IMR-90 (cell line): Measurements from ENCODE around the gene NKG7. TPM values are rescaled to one million over a fixed set of nuclear protein-coding genes. Genes with fewer than 3 reads are reported as not detected.

ENCODE experiments used
- ATAC-seq: fragments of 200-7000 bp; cut with Tn5 transposase; 2 replicates; pipeline ENCODE4 v1.9.1; 2020; ENCODE audit warnings: low read depth, mild to moderate bottlenecking, moderate library complexity
- BruUV-seq: library from RNA; stranded (reverse); fragments of 400-500 nt; replicated peaks from 2 replicates; lab custom pipeline; 2021; lab: Mats Ljungman, UMichigan
- CTCF ChIA-PET: fragments of 300-600 bp; formaldehyde crosslinking; extraction: SDS; loops from one replicate; lab custom pipeline; 2021; ENCODE audit warnings: antibody characterized with exemption; lab: Yijun Ruan, JAX
- POLR2A ChIA-PET: fragments of 300-600 bp; sonication (Branson Sonifier 250); formaldehyde crosslinking; loops from one replicate; lab custom pipeline; 2022; ENCODE audit warnings: antibody characterized with exemption; ENCODE audit not compliant: unreplicated experiment; lab: Charles Lee
- DNase-seq: peaks from one replicate; pipeline ENCODE4 v3.0.0; 2013
- H2AFZ ChIP-seq: replicated peaks from 2 replicates; pipeline ENCODE3; 2013; ENCODE audit warnings: low read length, mild to moderate bottlenecking; ENCODE audit not compliant: poor library complexity
- H2AK5ac ChIP-seq: 2 replicates; pipeline ENCODE4 v1.6.1; 2013; ENCODE audit warnings: low read depth, low read length, inconsistent platforms
- H2AK9ac ChIP-seq: replicated peaks from 2 replicates; pipeline ENCODE3; 2013; ENCODE audit warnings: mild to moderate bottlenecking, low read depth, low read length, moderate library complexity; ENCODE audit not compliant: poor library complexity
- H2BK120ac ChIP-seq: 2 replicates; pipeline ENCODE4 v1.6.1; 2013; ENCODE audit warnings: low read depth, low read length, inconsistent platforms
- H2BK15ac ChIP-seq: 3 replicates; pipeline ENCODE4 v1.6.1; 2013; ENCODE audit warnings: low read depth, low read length, inconsistent platforms
- H2BK20ac ChIP-seq: 2 replicates; pipeline ENCODE4 v1.6.1; 2013; ENCODE audit warnings: low read depth, mild to moderate bottlenecking, inconsistent platforms, low read length, moderate library complexity
- H2BK5ac ChIP-seq: 2 replicates; pipeline ENCODE4 v1.6.1; 2013; ENCODE audit warnings: mild to moderate bottlenecking, low read depth, low read length, inconsistent platforms; ENCODE audit not compliant: poor library complexity, severe bottlenecking
- H3K14ac ChIP-seq: replicated peaks from 2 replicates; pipeline ENCODE4 v1.6.1; 2013; ENCODE audit warnings: low read depth, low read length, inconsistent platforms
- H3K18ac ChIP-seq: 2 replicates; pipeline ENCODE4 v1.6.1; 2013; ENCODE audit warnings: low read depth, low read length, control low read depth
- H3K23ac ChIP-seq: 2 replicates; pipeline ENCODE4 v1.6.1; 2013; ENCODE audit warnings: low read depth, low read length, inconsistent platforms
- H3K27ac ChIP-seq: 2 replicates; pipeline ENCODE4 v1.5.1; 2013; ENCODE audit warnings: mild to moderate bottlenecking, control low read depth, low read length; ENCODE audit not compliant: insufficient read depth
- H3K27me3 ChIP-seq: 2 replicates; pipeline ENCODE4 v1.6.1; 2013; ENCODE audit warnings: low read length; ENCODE audit not compliant: control insufficient read depth, insufficient read depth
- H3K36me3 ChIP-seq: 2 replicates; pipeline ENCODE4 v1.6.1; 2013; ENCODE audit warnings: low read length, mixed read lengths; ENCODE audit not compliant: control insufficient read depth, insufficient read depth
- H3K4ac ChIP-seq: 2 replicates; pipeline ENCODE4 v1.6.1; 2013; ENCODE audit warnings: low read depth, low read length, inconsistent platforms
- H3K4me1 ChIP-seq: 2 replicates; pipeline ENCODE4 v1.6.1; 2013; ENCODE audit warnings: low read length, mixed read lengths; ENCODE audit not compliant: control insufficient read depth, insufficient read depth
- H3K4me2 ChIP-seq: 2 replicates; pipeline ENCODE4 v1.6.1; 2013; ENCODE audit warnings: low read depth, mild to moderate bottlenecking, control low read depth, low read length, moderate library complexity
- H3K4me3 ChIP-seq: 2 replicates; pipeline ENCODE4 v1.5.1; 2013; ENCODE audit warnings: low read depth, mild to moderate bottlenecking, control low read depth, low read length, moderate library complexity; ENCODE audit not compliant: insufficient read depth
- H3K56ac ChIP-seq: 2 replicates; pipeline ENCODE4 v1.6.1; 2013; ENCODE audit warnings: low read length, inconsistent platforms; ENCODE audit not compliant: insufficient read depth; ENCODE audit errors: extremely low read depth
- H3K79me1 ChIP-seq, 2 experiments: 2 replicates each; pipeline ENCODE4 v1.6.1; 2013; ENCODE audit warnings: low read length in 2 of 2, inconsistent platforms in 1 of 2, low read depth in 1 of 2
- H3K9ac ChIP-seq: 2 replicates; pipeline ENCODE4 v1.6.1; 2013; ENCODE audit warnings: low read depth, low read length, control low read depth
- H3K9me1 ChIP-seq: 2 replicates; pipeline ENCODE4 v1.6.1; 2013; ENCODE audit warnings: low read length, inconsistent platforms; ENCODE audit not compliant: insufficient read depth
- H3K9me3 ChIP-seq: 2 replicates; pipeline ENCODE4 v1.6.1; 2013; ENCODE audit warnings: low read length; ENCODE audit not compliant: control insufficient read depth, insufficient read depth
- H4K20me1 ChIP-seq: 2 replicates; pipeline ENCODE4 v1.6.1; 2013; ENCODE audit warnings: low read length, inconsistent platforms; ENCODE audit not compliant: insufficient read depth
- H4K5ac ChIP-seq: 2 replicates; pipeline ENCODE4 v1.6.1; 2013; ENCODE audit warnings: mild to moderate bottlenecking, low read depth, low read length, control low read depth
- H4K8ac ChIP-seq, 2 experiments: 2 replicates each; pipeline ENCODE4 v1.6.1; 2013; ENCODE audit warnings: low read depth in 2 of 2, low read length in 2 of 2, control low read depth in 1 of 2, inconsistent platforms in 1 of 2
- H4K91ac ChIP-seq: 2 replicates; pipeline ENCODE4 v1.6.1; 2013; ENCODE audit warnings: low read depth, low read length, inconsistent platforms; ENCODE audit not compliant: insufficient read depth
- BHLHE40 ChIP-seq: fragments of 150-350 bp; IDR thresholded peaks from 2 replicates; pipeline ENCODE4 v1.6.1; 2016; ENCODE audit warnings: mild to moderate bottlenecking, low read depth, low read length
- CEBPB ChIP-seq: IDR thresholded peaks from 2 replicates; pipeline ENCODE4 v1.6.1; 2012; ENCODE audit warnings: low read depth, low read length, improper control_type of control experiment
- CHD1 ChIP-seq: IDR thresholded peaks from 2 replicates; pipeline ENCODE4 v1.6.1; 2012; ENCODE audit warnings: low read depth, low read length, improper control_type of control experiment
- CTCF ChIP-seq: conservative IDR thresholded peaks from 2 replicates; pipeline ENCODE4 v1.5.1; 2012; ENCODE audit warnings: mild to moderate bottlenecking, low read depth, low read length, improper control_type of control experiment
- ELK1 ChIP-seq: fragments of 150-350 bp; IDR thresholded peaks from 2 replicates; pipeline ENCODE4 v1.6.1; 2016; ENCODE audit warnings: low read depth, mild to moderate bottlenecking, low read length, moderate library complexity, borderline replicate concordance
- FOS ChIP-seq: fragments of 150-350 bp; IDR thresholded peaks from 2 replicates; pipeline ENCODE4 v1.6.1; 2016; ENCODE audit warnings: low read depth, low read length
- MAFK ChIP-seq: IDR thresholded peaks from 2 replicates; pipeline ENCODE4 v1.6.1; 2012; ENCODE audit warnings: low read depth, low read length, improper control_type of control experiment
- MAZ ChIP-seq: IDR thresholded peaks from 2 replicates; pipeline ENCODE4 v1.6.1; 2012; ENCODE audit warnings: low read depth, mild to moderate bottlenecking, low read length, improper control_type of control experiment, moderate library complexity, borderline replicate concordance
- MXI1 ChIP-seq: IDR thresholded peaks from 2 replicates; pipeline ENCODE4 v1.6.1; 2012; ENCODE audit warnings: low read depth, mild to moderate bottlenecking, low read length, moderate library complexity, borderline replicate concordance
- NFE2L2 ChIP-seq: fragments of 150-350 bp; IDR thresholded peaks from 2 replicates; pipeline ENCODE4 v1.6.1; 2016; ENCODE audit warnings: low read depth, mild to moderate bottlenecking, low read length
- POLR2A ChIP-seq: IDR thresholded peaks from 2 replicates; pipeline ENCODE4 v1.6.1; 2012; ENCODE audit warnings: mild to moderate bottlenecking, low read depth, low read length
- RAD21 ChIP-seq: IDR thresholded peaks from 2 replicates; pipeline ENCODE4 v1.6.1; 2012; ENCODE audit warnings: low read length, improper control_type of control experiment
- RCOR1 ChIP-seq: IDR thresholded peaks from 2 replicates; pipeline ENCODE4 v1.6.1; 2012; ENCODE audit warnings: mild to moderate bottlenecking, low read length, improper control_type of control experiment; ENCODE audit not compliant: insufficient replicate concordance
- RFX5 ChIP-seq: IDR thresholded peaks from 2 replicates; pipeline ENCODE4 v1.8.0; 2012; ENCODE audit warnings: low read depth, mild to moderate bottlenecking, low read length, moderate library complexity
- SMC3 ChIP-seq: fragments of 150-350 bp; IDR thresholded peaks from 2 replicates; pipeline ENCODE4 v1.6.1; 2016; ENCODE audit warnings: low read depth, mild to moderate bottlenecking, antibody characterized with exemption, low read length, moderate library complexity
- USF2 ChIP-seq: fragments of 150-350 bp; IDR thresholded peaks from 2 replicates; pipeline ENCODE4 v1.6.1; 2017; ENCODE audit warnings: mild to moderate bottlenecking, antibody characterized with exemption, low read length, low read depth
- WGBS, 2 experiments: methylation state at CpG; one replicate each; pipeline versions ENCODE4 v1.1.5 to v1.1.7; 2013; ENCODE audit warnings: missing lambda C conversion rate in 2 of 2; ENCODE audit not compliant: insufficient read length in 1 of 2; ENCODE audit errors: extremely low coverage in 2 of 2; 5-methylcytosine and 5-hydroxymethylcytosine counted together
- dilution Hi-C: fragments of 300-500 bp; cut with HindIII; formaldehyde crosslinking; loops from one replicate; pipeline ENCODE4 v1.14.3; 2018; ENCODE audit warnings: low sequenced_read_pairs; ENCODE audit not compliant: unreplicated experiment
- in situ Hi-C: fragments of 300-500 bp; cut with MboI; formaldehyde crosslinking; loops from 3 replicates; pipeline ENCODE4 v1.14.3; 2019; ENCODE audit warnings: low sequenced_read_pairs, inconsistent platforms, mixed read lengths
- intact Hi-C: fragments of 100-400 bp; cut with micrococcal nuclease; formaldehyde crosslinking; loops from 2 replicates; pipeline ENCODE4 v1.10.0; 2022
- polyA plus RNA-seq, 3 experiments: library from polyadenylated mRNA; depleted of rRNA; stranded (reverse); fragments of >200 nt; gene quantifications; 2 replicates each; pipeline ENCODE4 v1.2.3, GENCODE V29; 2012; ENCODE audit warnings: low replicate concordance in 1 of 3
- total RNA-seq: library from RNA; depleted of rRNA; stranded (reverse); fragments of >200 nt; gene quantifications from 2 replicates; pipeline ENCODE4 v1.2.3, GENCODE V29; 2012

The NKG7 gene
- total and polyA plus RNA-seq, 2 of the 4 experiments (the other 2 are of a cell fraction), result not detected

GRCh38 chr19:51417107-51417809 lies 44.8 kb upstream of the NKG7 start, which contains the start of gene SIGLEC10:
TSS of gene SIGLEC10 (minus strand) at chr19:51417642. CDS start at chr19:51417581, 61 bp downstream.
- 66% methylated on average over 9 of the region's 21 CpGs; no CpG with 5 or more reads in 1 of the 2 experiments for WGBS, 2 experiments
- dilution Hi-C loops (no loop called here), in situ Hi-C loops (no loop called here), intact Hi-C loops (no loop called here)
- Histone ChIP-seq H3K4me1 (no peaks in the 10 kb centered on the region), H2BK20ac (no peak within 1 kb of the TSS), H2AK5ac (no peak within 1 kb of the TSS), H4K20me1 (no peaks in the 10 kb centered on the region), H2AK9ac (no peak within 1 kb of the TSS), H3K27ac (no peak within 1 kb of the TSS), H3K4ac (no peak within 1 kb of the TSS), H3K9ac (no peak within 1 kb of the TSS), H2BK120ac (no peak within 1 kb of the TSS), H3K4me3 (no peak within 1 kb of the TSS), H3K18ac (no peak within 1 kb of the TSS), H3K9me1 (no peaks in the 10 kb centered on the region), H3K56ac (no peak within 1 kb of the TSS), H4K8ac (no peak within 1 kb of the TSS), H3K27me3 (no peaks in the 10 kb centered on the region), H2BK5ac (no peak within 1 kb of the TSS), H3K23ac (no peak within 1 kb of the TSS), H2BK15ac (no peak within 1 kb of the TSS), H4K5ac (no peak within 1 kb of the TSS), H3K4me2 (no peak within 1 kb of the TSS), H3K79me1 (no peaks in the 10 kb centered on the region), H3K9me3 (no peaks in the 10 kb centered on the region), H3K36me3 (no peaks in the 10 kb centered on the region), H2AFZ (peak within 1 kb of the TSS; percentile 51), H4K91ac (no peak within 1 kb of the TSS), H3K14ac (no peak within 1 kb of the TSS)
- ChIA-PET POLR2A (no interaction called here), CTCF (interaction anchor here (1.2 kb wide), 1 partner anchor 20 kb away, joined by 3 read pairs; no protein-coding TSS in a partner anchor)
- DNase-seq, result no peak
- no peak for ATAC-seq
- no peak for TF ChIP-seq SMC3
- TF ChIP-seq ELK1, result no peak
- TF ChIP-seq MAZ, result no peak
- no peak for TF ChIP-seq FOS
- no peak for TF ChIP-seq RFX5
- TF ChIP-seq CHD1, result no peak
- TF ChIP-seq RAD21, result no peak
- no peak for TF ChIP-seq NFE2L2
- no peak for TF ChIP-seq RCOR1
- TF ChIP-seq BHLHE40, result no peak
- TF ChIP-seq CTCF, result no peak
- TF ChIP-seq USF2, result no peak
- TF ChIP-seq MXI1, result no peak
- TF ChIP-seq POLR2A, result no peak
- TF ChIP-seq MAFK, result no peak
- no peak for TF ChIP-seq CEBPB
- no TSS peak for BruUV-seq
